Neural progenitor cell (in vitro differentiated cells): Measurements from ENCODE around the gene MISP3.

Source experiments
- CTCF ChIP-seq: fragments of 200-600 bp; sonication (generic); IDR thresholded peaks from 2 replicates; pipeline ENCODE4 v1.5.1; 2017; ENCODE audit warnings: antibody characterized with exemption, mild to moderate bottlenecking
- EZH2 ChIP-seq: fragments of 200-600 bp; sonication (generic); IDR thresholded peaks from 2 replicates; pipeline ENCODE4 v1.6.1; 2017; ENCODE audit warnings: antibody characterized with exemption, mild to moderate bottlenecking, moderate library complexity
- EZH2phosphoT487 ChIP-seq: fragments of 200-600 bp; sonication (generic); IDR thresholded peaks from 2 replicates; pipeline ENCODE4 v1.6.1; 2017; ENCODE audit warnings: antibody characterized with exemption

GRCh38 chr19:14105680-14106079 is 33.1 kb downstream of the MISP3 start:
- TF ChIP-seq CTCF (no peak), EZH2 (no peak), EZH2phosphoT487 (no peak)
